ENCODE data around the gene MPND.

MPND gene

GRCh38 chr19:4373013-4373367 is 29.6 kb downstream of the MPND start:
- Mint-ChIP-seq H3K4me3 (no peak overlapping the region), H3K27me3 (no peaks in the 10 kb centered on the region), H3K9me3 (no peaks in the 10 kb centered on the region), H3K4me1 (ENCODE audit: low read depth) (peaks cover 81% of the 10 kb centered on the region), H3K27ac (no peak overlapping the region), H3K36me3 (ENCODE audit: low read depth) (peaks cover 5% of the 10 kb centered on the region)

- no peak overlapping the region for H3K27ac Mint-ChIP-seq
- peaks cover 5% of the 10 kb centered on the region for H3K36me3 Mint-ChIP-seq (ENCODE audit: low read depth)
- H3K27me3 Mint-ChIP-seq = no peaks in the 10 kb centered on the region
- H3K9me3 Mint-ChIP-seq = no peaks in the 10 kb centered on the region
- H3K4me1 Mint-ChIP-seq (ENCODE audit: low read depth) = peaks cover 77% of the 10 kb centered on the region
- H3K4me3 Mint-ChIP-seq = no peak overlapping the region
These were observed 30.5 kb downstream of the MPND start for GRCh38 chr19:4373601-4374497.

GRCh38 chr19:4374498-4375163 is 31.3 kb downstream of the MPND start:
- no peak overlapping the region for H3K27ac Mint-ChIP-seq
- no peaks in the 10 kb centered on the region for H3K27me3 Mint-ChIP-seq
- H3K36me3 Mint-ChIP-seq (ENCODE audit: low read depth) = peaks cover 5% of the 10 kb centered on the region
- H3K4me1 Mint-ChIP-seq (ENCODE audit: low read depth) = peaks cover 79% of the 10 kb centered on the region
- no peaks in the 10 kb centered on the region for H3K9me3 Mint-ChIP-seq
- no peak overlapping the region for H3K4me3 Mint-ChIP-seq

GRCh38 chr19:4375164-4376027 is 32.0 kb downstream of the MPND start:
- H3K27me3 Mint-ChIP-seq = no peaks in the 10 kb centered on the region
- H3K9me3 Mint-ChIP-seq = no peaks in the 10 kb centered on the region
- peak overlapping the region; percentile 65 for H3K27ac Mint-ChIP-seq
- H3K36me3 Mint-ChIP-seq (ENCODE audit: low read depth) = peaks cover 5% of the 10 kb centered on the region
- peak overlapping the region; percentile 30 for H3K4me3 Mint-ChIP-seq
- H3K4me1 Mint-ChIP-seq (ENCODE audit: low read depth) = peaks cover 79% of the 10 kb centered on the region

- Mint-ChIP-seq H3K27ac (peak overlapping the region; percentile 65), H3K4me1 (ENCODE audit: low read depth) (peaks cover 75% of the 10 kb centered on the region), H3K36me3 (ENCODE audit: low read depth) (peaks cover 2% of the 10 kb centered on the region), H3K9me3 (no peaks in the 10 kb centered on the region), H3K27me3 (no peaks in the 10 kb centered on the region), H3K4me3 (peak overlapping the region; percentile 30)
These were observed 32.8 kb downstream of the MPND start for GRCh38 chr19:4376028-4376670.

- peaks cover 73% of the 10 kb centered on the region for H3K4me1 Mint-ChIP-seq (ENCODE audit: low read depth)
- no peaks in the 10 kb centered on the region for H3K36me3 Mint-ChIP-seq (ENCODE audit: low read depth)
- H3K27ac Mint-ChIP-seq = no peak overlapping the region
- H3K9me3 Mint-ChIP-seq = no peaks in the 10 kb centered on the region
- no peaks in the 10 kb centered on the region for H3K27me3 Mint-ChIP-seq
- no peak overlapping the region for H3K4me3 Mint-ChIP-seq
These were observed 33.3 kb downstream of the MPND start for GRCh38 chr19:4376671-4376990.

- H3K36me3 Mint-ChIP-seq (ENCODE audit: low read depth) = no peaks in the 10 kb centered on the region
- no peak overlapping the region for H3K4me3 Mint-ChIP-seq
- H3K27me3 Mint-ChIP-seq = no peaks in the 10 kb centered on the region
- peaks cover 72% of the 10 kb centered on the region for H3K4me1 Mint-ChIP-seq (ENCODE audit: low read depth)
- no peaks in the 10 kb centered on the region for H3K9me3 Mint-ChIP-seq
- no peak overlapping the region for H3K27ac Mint-ChIP-seq
These were observed 33.8 kb downstream of the MPND start for GRCh38 chr19:4376991-4377781.

- Mint-ChIP-seq H3K4me3 (peak overlapping the region; percentile 76), H3K36me3 (ENCODE audit: low read depth) (no peaks in the 10 kb centered on the region), H3K4me1 (ENCODE audit: low read depth) (peaks cover 66% of the 10 kb centered on the region), H3K9me3 (no peaks in the 10 kb centered on the region), H3K27me3 (no peaks in the 10 kb centered on the region), H3K27ac (peak overlapping the region; percentile 94)
These were observed 35.5 kb downstream of the MPND start for GRCh38 chr19:4378886-4379285.

GRCh38 chr19:4379383-4380253 is 36.3 kb downstream of the MPND start:
- Mint-ChIP-seq H3K4me3 (peak overlapping the region; percentile 76), H3K4me1 (ENCODE audit: low read depth) (peaks cover 59% of the 10 kb centered on the region), H3K27me3 (no peaks in the 10 kb centered on the region), H3K9me3 (no peaks in the 10 kb centered on the region), H3K36me3 (ENCODE audit: low read depth) (no peaks in the 10 kb centered on the region), H3K27ac (peak overlapping the region; percentile 94)

- H3K4me1 Mint-ChIP-seq (ENCODE audit: low read depth) = peaks cover 54% of the 10 kb centered on the region
- peak overlapping the region; percentile 94 for H3K27ac Mint-ChIP-seq
- peak overlapping the region; percentile 76 for H3K4me3 Mint-ChIP-seq
- no peaks in the 10 kb centered on the region for H3K9me3 Mint-ChIP-seq
- no peaks in the 10 kb centered on the region for H3K27me3 Mint-ChIP-seq
- no peaks in the 10 kb centered on the region for H3K36me3 Mint-ChIP-seq (ENCODE audit: low read depth)
These were observed 36.9 kb downstream of the MPND start for GRCh38 chr19:4380254-4380727.

GRCh38 chr19:4385291-4386040 is 42.1 kb downstream of the MPND start:
- Mint-ChIP-seq H3K36me3 (ENCODE audit: low read depth) (no peaks in the 10 kb centered on the region), H3K4me3 (no peak overlapping the region), H3K9me3 (no peaks in the 10 kb centered on the region), H3K4me1 (ENCODE audit: low read depth) (peaks cover 21% of the 10 kb centered on the region), H3K27ac (no peak overlapping the region), H3K27me3 (no peaks in the 10 kb centered on the region)

GRCh38 chr19:4386041-4386782 is 42.9 kb downstream of the MPND start:
- Mint-ChIP-seq H3K4me1 (ENCODE audit: low read depth) (peaks cover 23% of the 10 kb centered on the region), H3K36me3 (ENCODE audit: low read depth) (no peaks in the 10 kb centered on the region), H3K4me3 (no peak overlapping the region), H3K9me3 (no peaks in the 10 kb centered on the region), H3K27me3 (no peaks in the 10 kb centered on the region), H3K27ac (no peak overlapping the region)

Data from stimulated activated naive CD8-positive, alpha-beta T cell treated with anti-CD3 and anti-CD28 coated beads, Interleukin-15, Interleukin-2, amounts not matched to agents 100 ng/mL and 50 ng/mL, for 24 hours (primary cell).